Gastroesophageal sphincter (tissue), 4 donors: Measurements from ENCODE around the gene CACNA1I. TPM values are rescaled to one million over a fixed set of nuclear protein-coding genes. Genes with fewer than 3 reads are reported as not detected.

ENCODE experiments used
- ATAC-seq: fragments of 150-250 bp; one replicate; pipeline ENCODE4 v1.9.1; 2016; ENCODE audit warnings: mild to moderate bottlenecking, moderate library complexity
- H3K27ac ChIP-seq, 4 donors: fragments of 200-600 bp; sonication (generic) in 3 of 4; 1 replicate in 3 of 4; 2 replicates in 1 of 4; pipeline ENCODE4 v1.5.1; 2016 to 2019
- H3K27me3 ChIP-seq: fragments of 200-600 bp; sonication (generic); one replicate; pipeline ENCODE4 v1.5.1; 2019
- H3K36me3 ChIP-seq, 2 donors: fragments of 200-600 bp; sonication (generic); one replicate each; pipeline ENCODE4 v1.5.1; 2019; ENCODE audit warnings: control low read depth in 1 of 2
- H3K4me1 ChIP-seq, 3 donors: fragments of 200-600 bp; sonication (generic); 1 replicate in 2 of 3; 2 replicates in 1 of 3; pipeline ENCODE4 v1.5.1; 2016 to 2019; ENCODE audit warnings: control low read depth in 2 of 3
- H3K4me3 ChIP-seq, 2 donors: fragments of 200-600 bp; sonication (generic); one replicate each; pipeline ENCODE4 v1.5.1; 2019; ENCODE audit warnings: mild to moderate bottlenecking in 1 of 2, moderate library complexity in 1 of 2
- H3K9me3 ChIP-seq, 3 donors: fragments of 200-600 bp; sonication (generic); one replicate each; pipeline ENCODE4 v1.5.1; 2017 to 2019; ENCODE audit warnings: control low read depth in 2 of 3
- EP300 ChIP-seq: sonication (generic); formaldehyde crosslinking; IDR thresholded peaks from one replicate; pipeline ENCODE4 v1.6.1; 2017; ENCODE audit warnings: antibody characterized with exemption, mild to moderate bottlenecking
- POLR2A ChIP-seq, 2 donors: fragments of 450-650 bp; IDR thresholded peaks; one replicate each; pipeline ENCODE4 v1.6.1; 2017; ENCODE audit warnings: antibody characterized with exemption in 2 of 2, mild to moderate bottlenecking in 2 of 2, moderate library complexity in 1 of 2
- POLR2AphosphoS5 ChIP-seq: sonication (generic); formaldehyde crosslinking; IDR thresholded peaks from one replicate; pipeline ENCODE4 v1.6.1; 2017; ENCODE audit warnings: antibody characterized with exemption
- WGBS, 2 donors: methylation state at CpG; one replicate each; pipeline ENCODE4 v1.1.5; 2018; ENCODE audit warnings: low coverage in 1 of 2; 5-methylcytosine and 5-hydroxymethylcytosine counted together
- total RNA-seq, 4 donors: library from RNA; depleted of rRNA; stranded (reverse); fragments of >200 nt; gene quantifications; one replicate each; pipeline ENCODE4 v1.1.0, GENCODE V29; 2016
- TF ChIP-seq, protein P1 (sequence below), 4 experiments: fragments of 200-600 bp in 2 of 4; fragments of 450-650 bp in 2 of 4; sonication (generic) in 1 of 4; IDR thresholded peaks; one replicate each; pipeline ENCODE4 v1.5.1; 2017 to 2019; ENCODE audit warnings: antibody characterized with exemption in 4 of 4, mild to moderate bottlenecking in 2 of 4, moderate library complexity in 2 of 4

The CACNA1I gene
- total RNA-seq, 4 donors from 2014 or later: 0.04 to 0.54 (median 0.11) TPM

DNA sequence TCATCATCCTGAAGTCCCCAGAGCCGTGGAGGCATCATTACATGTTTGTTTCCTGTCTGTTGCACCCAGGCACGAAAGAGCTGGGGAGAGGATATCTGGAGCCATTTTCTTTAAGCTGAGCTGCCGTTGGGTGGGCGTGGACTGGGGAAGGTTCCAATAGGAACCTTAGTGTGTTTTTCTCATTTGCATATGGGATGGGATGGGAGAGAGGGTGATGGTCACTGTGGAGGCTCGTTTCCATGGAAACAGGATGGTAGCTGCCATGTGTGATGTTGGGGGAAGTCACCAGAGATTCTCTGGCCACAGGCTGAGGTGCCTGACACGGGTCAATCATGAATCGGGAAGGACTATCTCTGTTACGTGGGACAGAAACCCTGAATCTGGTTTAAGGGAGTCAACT lies 39.7 kb downstream of the CACNA1I start:
- H3K27me3 ChIP-seq: peaks cover 89% of the 10 kb centered on the region
- WGBS, 2 donors: 90% methylated on average over 3 of the region's 8 CpGs; no CpG with 5 or more reads in 1 of the 2 donors
- ATAC-seq: no peak
- no peaks in the 10 kb centered on the region for H3K4me1 ChIP-seq
- H3K4me3 ChIP-seq: no peak overlapping the region
- H3K9me3 ChIP-seq: peaks cover 0 to 16% (median 0%) of the 10 kb centered on the region in 3 donors
- no peak overlapping the region for H3K27ac ChIP-seq
- H3K36me3 ChIP-seq: no peaks in the 10 kb centered on the region
- TF ChIP-seq POLR2A (IDR thresholded peaks at IDR 0.05) (no peak), POLR2AphosphoS5 (no peak), EP300 (no peak)
- TF ChIP-seq, protein P1, sequence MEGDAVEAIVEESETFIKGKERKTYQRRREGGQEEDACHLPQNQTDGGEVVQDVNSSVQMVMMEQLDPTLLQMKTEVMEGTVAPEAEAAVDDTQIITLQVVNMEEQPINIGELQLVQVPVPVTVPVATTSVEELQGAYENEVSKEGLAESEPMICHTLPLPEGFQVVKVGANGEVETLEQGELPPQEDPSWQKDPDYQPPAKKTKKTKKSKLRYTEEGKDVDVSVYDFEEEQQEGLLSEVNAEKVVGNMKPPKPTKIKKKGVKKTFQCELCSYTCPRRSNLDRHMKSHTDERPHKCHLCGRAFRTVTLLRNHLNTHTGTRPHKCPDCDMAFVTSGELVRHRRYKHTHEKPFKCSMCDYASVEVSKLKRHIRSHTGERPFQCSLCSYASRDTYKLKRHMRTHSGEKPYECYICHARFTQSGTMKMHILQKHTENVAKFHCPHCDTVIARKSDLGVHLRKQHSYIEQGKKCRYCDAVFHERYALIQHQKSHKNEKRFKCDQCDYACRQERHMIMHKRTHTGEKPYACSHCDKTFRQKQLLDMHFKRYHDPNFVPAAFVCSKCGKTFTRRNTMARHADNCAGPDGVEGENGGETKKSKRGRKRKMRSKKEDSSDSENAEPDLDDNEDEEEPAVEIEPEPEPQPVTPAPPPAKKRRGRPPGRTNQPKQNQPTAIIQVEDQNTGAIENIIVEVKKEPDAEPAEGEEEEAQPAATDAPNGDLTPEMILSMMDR (IDR thresholded peaks at IDR 0.05): no peak

DNA sequence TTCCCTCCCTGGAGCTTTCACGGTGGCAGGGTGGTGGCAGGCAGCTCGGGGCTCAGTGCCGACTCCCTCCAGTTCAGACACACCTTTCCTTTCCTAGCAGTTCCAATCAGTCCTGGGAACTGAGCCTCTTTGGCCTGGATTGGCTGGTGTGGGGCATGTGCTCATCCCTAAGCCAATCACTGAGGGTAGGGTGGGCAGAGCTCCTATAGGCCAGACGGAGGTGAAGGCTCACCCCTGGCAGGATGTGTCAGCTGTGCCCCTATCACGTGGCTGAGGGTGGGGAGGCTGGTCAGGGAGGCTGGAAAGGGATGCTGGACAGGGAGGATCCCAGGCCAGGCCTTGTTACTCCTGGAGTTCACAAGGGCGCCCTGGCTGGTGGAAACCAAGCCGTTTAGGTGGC lies 40.2 kb downstream of the CACNA1I start:
- peaks cover 0 to 16% (median 0%) of the 10 kb centered on the region in 3 donors for H3K9me3 ChIP-seq
- H3K36me3 ChIP-seq: no peaks in the 10 kb centered on the region
- peaks cover 89% of the 10 kb centered on the region for H3K27me3 ChIP-seq
- no peak for ATAC-seq
- no peak overlapping the region for H3K27ac ChIP-seq
- no peak for TF ChIP-seq POLR2A (IDR thresholded peaks at IDR 0.05)
- no peak for TF ChIP-seq EP300
- no peak for TF ChIP-seq POLR2AphosphoS5
- TF ChIP-seq, protein P1 (IDR thresholded peaks at IDR 0.05): no peak
- no peaks in the 10 kb centered on the region for H3K4me1 ChIP-seq
- WGBS, 2 donors: 80 to 100% methylated on average over 1 of the region's 7 CpGs
- no peak overlapping the region for H3K4me3 ChIP-seq

DNA sequence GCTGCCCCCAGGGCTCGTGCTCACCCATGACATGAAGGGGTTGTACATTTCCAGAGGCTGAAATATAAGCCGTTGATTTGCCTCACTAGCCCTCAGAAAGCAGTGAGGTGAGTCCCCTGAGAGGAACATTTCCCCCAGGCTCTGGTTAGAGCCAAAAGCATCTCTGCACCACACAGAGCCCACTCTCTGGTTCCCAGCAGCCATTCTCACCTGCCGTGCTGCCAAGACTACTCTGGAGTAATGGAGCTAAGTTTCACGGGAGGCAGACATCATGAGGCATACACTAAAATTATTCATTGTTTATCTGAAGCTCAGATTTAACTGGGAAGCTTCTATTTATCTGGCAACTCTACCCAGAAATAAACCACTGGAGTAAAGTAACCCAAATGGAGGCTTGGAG lies 40.8 kb downstream of the CACNA1I start:
- WGBS, 2 donors: 53 to 70% methylated on average over 2 to 3 of the region's 4 CpGs
- peaks cover 90% of the 10 kb centered on the region for H3K27me3 ChIP-seq
- no peak overlapping the region for H3K4me3 ChIP-seq
- TF ChIP-seq POLR2A (IDR thresholded peaks at IDR 0.05) (no peak), POLR2AphosphoS5 (no peak), EP300 (no peak)
- H3K36me3 ChIP-seq: no peaks in the 10 kb centered on the region
- H3K27ac ChIP-seq: no peak overlapping the region
- H3K4me1 ChIP-seq: no peaks in the 10 kb centered on the region
- no peak for ATAC-seq
- H3K9me3 ChIP-seq: peaks cover 0 to 16% (median 0%) of the 10 kb centered on the region in 3 donors

DNA sequence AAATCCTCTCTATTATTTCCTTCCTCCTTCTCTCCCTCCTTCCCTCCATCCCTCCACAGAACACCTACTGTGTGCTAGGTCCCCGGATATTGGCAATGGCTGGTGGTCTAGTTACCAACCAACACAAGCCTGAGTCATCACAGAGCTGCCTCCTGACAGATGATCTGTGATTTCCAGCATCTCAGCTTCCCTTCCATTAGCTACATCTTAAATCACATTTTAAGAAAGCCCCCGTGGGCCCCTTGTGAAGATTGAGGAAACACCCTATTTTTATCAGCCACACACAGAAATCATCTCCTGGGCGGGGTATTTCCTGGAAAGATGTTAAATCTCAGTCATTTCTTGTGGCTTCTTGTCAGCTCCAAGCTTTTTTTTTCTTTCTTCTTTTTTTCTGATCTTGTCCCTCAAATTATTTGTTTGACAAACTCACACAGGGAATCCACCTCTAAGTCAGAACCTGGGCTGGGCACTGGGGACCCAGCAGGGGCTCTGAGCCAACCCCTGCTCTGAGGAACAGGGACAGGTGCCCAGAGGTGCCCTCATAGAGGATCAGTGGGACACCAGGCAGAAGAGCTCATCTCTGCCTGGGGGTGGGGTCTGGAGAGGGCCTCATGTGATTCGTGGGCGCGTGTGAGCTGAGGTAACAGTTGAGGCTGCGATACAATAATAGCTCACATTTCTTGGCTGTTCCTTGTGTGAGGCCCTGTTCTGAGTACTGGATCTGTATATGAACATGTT lies 42.4 kb downstream of the CACNA1I start:
- ATAC-seq: no peak
- TF ChIP-seq, protein P1 (IDR thresholded peaks at IDR 0.05): no peak
- no peak for TF ChIP-seq EP300
- Histone ChIP-seq H3K27ac (no peak overlapping the region), H3K9me3 (peaks cover 0 to 16% (median 0%) of the 10 kb centered on the region in 3 donors), H3K27me3 (peaks cover 90% of the 10 kb centered on the region), H3K4me1 (no peaks in the 10 kb centered on the region), H3K4me3 (no peak overlapping the region), H3K36me3 (no peaks in the 10 kb centered on the region)
- 45 to 62% methylated on average over 3 to 6 of the region's 7 CpGs for WGBS, 2 donors

DNA sequence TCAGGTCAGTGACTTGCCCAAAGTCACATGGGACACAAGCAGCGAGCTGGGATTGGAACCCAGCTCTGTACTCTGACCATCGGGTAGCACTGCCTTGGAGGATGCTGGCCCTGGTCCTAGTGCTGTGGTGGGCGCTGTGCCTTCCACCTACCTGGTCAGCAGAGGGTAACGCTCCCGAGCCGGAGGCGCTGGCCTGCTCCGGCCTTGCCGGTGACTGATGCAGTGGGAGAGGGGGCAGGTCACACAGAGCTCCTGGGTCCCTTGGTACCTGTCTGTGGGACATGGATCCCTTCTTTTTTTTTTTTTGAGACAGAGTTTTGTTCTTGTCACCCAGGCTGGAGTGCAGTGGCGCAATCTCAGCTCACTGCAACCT lies 43.0 kb downstream of the CACNA1I start:
- 89 to 97% methylated on average over 1 to 9 of the region's 10 CpGs for WGBS, 2 donors
- no peak overlapping the region for H3K27ac ChIP-seq
- peaks cover 90% of the 10 kb centered on the region for H3K27me3 ChIP-seq

More for the DNA sequence above, 43.0 kb downstream of the CACNA1I start:
- ATAC-seq: no peak
- no peaks in the 10 kb centered on the region for H3K4me1 ChIP-seq
- peaks cover 0 to 16% (median 0%) of the 10 kb centered on the region in 3 donors for H3K9me3 ChIP-seq
- H3K4me3 ChIP-seq: no peak overlapping the region
- H3K36me3 ChIP-seq: no peaks in the 10 kb centered on the region
- TF ChIP-seq, protein P1 (IDR thresholded peaks at IDR 0.05): no peak
- TF ChIP-seq POLR2AphosphoS5 (no peak), POLR2A (IDR thresholded peaks at IDR 0.05) (no peak), EP300 (no peak)
